ENCODE data around the gene CDH16.

GRCh38 chr16:66895689-66895979 lies 23.1 kb downstream of the CDH16 start:
- TF ChIP-seq SIN3A (IDR thresholded peaks at IDR 0.05; ENCODE audit: borderline replicate concordance, insufficient read depth, low read length) (no peak), POLR2AphosphoS5 (IDR thresholded peaks at IDR 0.05; ENCODE audit: low read depth, low read length) (no peak), TAF1 (IDR thresholded peaks at IDR 0.05; ENCODE audit: borderline replicate concordance, insufficient read depth, low read length) (no peak)
- TF ChIP-seq, protein P1, sequence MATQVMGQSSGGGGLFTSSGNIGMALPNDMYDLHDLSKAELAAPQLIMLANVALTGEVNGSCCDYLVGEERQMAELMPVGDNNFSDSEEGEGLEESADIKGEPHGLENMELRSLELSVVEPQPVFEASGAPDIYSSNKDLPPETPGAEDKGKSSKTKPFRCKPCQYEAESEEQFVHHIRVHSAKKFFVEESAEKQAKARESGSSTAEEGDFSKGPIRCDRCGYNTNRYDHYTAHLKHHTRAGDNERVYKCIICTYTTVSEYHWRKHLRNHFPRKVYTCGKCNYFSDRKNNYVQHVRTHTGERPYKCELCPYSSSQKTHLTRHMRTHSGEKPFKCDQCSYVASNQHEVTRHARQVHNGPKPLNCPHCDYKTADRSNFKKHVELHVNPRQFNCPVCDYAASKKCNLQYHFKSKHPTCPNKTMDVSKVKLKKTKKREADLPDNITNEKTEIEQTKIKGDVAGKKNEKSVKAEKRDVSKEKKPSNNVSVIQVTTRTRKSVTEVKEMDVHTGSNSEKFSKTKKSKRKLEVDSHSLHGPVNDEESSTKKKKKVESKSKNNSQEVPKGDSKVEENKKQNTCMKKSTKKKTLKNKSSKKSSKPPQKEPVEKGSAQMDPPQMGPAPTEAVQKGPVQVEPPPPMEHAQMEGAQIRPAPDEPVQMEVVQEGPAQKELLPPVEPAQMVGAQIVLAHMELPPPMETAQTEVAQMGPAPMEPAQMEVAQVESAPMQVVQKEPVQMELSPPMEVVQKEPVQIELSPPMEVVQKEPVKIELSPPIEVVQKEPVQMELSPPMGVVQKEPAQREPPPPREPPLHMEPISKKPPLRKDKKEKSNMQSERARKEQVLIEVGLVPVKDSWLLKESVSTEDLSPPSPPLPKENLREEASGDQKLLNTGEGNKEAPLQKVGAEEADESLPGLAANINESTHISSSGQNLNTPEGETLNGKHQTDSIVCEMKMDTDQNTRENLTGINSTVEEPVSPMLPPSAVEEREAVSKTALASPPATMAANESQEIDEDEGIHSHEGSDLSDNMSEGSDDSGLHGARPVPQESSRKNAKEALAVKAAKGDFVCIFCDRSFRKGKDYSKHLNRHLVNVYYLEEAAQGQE (IDR thresholded peaks at IDR 0.05; ENCODE audit: insufficient read depth in 1 of 2, low read depth in 2 of 2, low read length in 2 of 2), result no peak
